Measurements from ENCODE around the gene RALGAPA2.

Gene RALGAPA2

GRCh38 chr20:20487811-20488210, 224.6 kb downstream of the RALGAPA2 start (continued):
- TF ChIP-seq TSHZ2 (CRISPR knock-in tag; IDR thresholded peaks at IDR 0.05): no peak
- TF ChIP-seq, protein P1, sequence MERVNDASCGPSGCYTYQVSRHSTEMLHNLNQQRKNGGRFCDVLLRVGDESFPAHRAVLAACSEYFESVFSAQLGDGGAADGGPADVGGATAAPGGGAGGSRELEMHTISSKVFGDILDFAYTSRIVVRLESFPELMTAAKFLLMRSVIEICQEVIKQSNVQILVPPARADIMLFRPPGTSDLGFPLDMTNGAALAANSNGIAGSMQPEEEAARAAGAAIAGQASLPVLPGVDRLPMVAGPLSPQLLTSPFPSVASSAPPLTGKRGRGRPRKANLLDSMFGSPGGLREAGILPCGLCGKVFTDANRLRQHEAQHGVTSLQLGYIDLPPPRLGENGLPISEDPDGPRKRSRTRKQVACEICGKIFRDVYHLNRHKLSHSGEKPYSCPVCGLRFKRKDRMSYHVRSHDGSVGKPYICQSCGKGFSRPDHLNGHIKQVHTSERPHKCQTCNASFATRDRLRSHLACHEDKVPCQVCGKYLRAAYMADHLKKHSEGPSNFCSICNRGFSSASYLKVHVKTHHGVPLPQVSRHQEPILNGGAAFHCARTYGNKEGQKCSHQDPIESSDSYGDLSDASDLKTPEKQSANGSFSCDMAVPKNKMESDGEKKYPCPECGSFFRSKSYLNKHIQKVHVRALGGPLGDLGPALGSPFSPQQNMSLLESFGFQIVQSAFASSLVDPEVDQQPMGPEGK (CRISPR knock-in tag; IDR thresholded peaks at IDR 0.05; ENCODE audit: borderline replicate concordance): no peak

GRCh38 chr20:20483328-20483727, 229.1 kb downstream of the RALGAPA2 start:
- ATAC-seq: no peak
- no peak for TF ChIP-seq BACH2 (CRISPR knock-in tag; IDR thresholded peaks at IDR 0.05; ENCODE audit: borderline replicate concordance)
- TF ChIP-seq ISL1 (CRISPR knock-in tag; IDR thresholded peaks at IDR 0.05): no peak
- no peak for TF ChIP-seq ARNTL (CRISPR knock-in tag; IDR thresholded peaks at IDR 0.05; ENCODE audit: borderline replicate concordance, low read depth)
- TF ChIP-seq TCF4 (CRISPR knock-in tag; IDR thresholded peaks at IDR 0.05; ENCODE audit: borderline replicate concordance): no peak
- no peak for TF ChIP-seq SNAI2 (CRISPR knock-in tag; IDR thresholded peaks at IDR 0.05)
- TF ChIP-seq TOX (CRISPR knock-in tag; IDR thresholded peaks at IDR 0.05; ENCODE audit: borderline replicate concordance): no peak
- TF ChIP-seq ZNF565 (CRISPR knock-in tag; conservative IDR thresholded peaks at IDR 0.05; ENCODE audit: low read depth): no peak
- TF ChIP-seq ZFP3 (CRISPR knock-in tag; IDR thresholded peaks at IDR 0.05): no peak
- no peak for TF ChIP-seq TSHZ2 (CRISPR knock-in tag; IDR thresholded peaks at IDR 0.05)
- TF ChIP-seq, protein P2, sequence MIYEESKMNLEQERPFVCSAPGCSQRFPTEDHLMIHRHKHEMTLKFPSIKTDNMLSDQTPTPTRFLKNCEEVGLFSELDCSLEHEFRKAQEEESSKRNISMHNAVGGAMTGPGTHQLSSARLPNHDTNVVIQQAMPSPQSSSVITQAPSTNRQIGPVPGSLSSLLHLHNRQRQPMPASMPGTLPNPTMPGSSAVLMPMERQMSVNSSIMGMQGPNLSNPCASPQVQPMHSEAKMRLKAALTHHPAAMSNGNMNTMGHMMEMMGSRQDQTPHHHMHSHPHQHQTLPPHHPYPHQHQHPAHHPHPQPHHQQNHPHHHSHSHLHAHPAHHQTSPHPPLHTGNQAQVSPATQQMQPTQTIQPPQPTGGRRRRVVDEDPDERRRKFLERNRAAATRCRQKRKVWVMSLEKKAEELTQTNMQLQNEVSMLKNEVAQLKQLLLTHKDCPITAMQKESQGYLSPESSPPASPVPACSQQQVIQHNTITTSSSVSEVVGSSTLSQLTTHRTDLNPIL (CRISPR knock-in tag; IDR thresholded peaks at IDR 0.05; ENCODE audit: low read depth): no peak
- TF ChIP-seq, protein P1 (CRISPR knock-in tag; IDR thresholded peaks at IDR 0.05; ENCODE audit: borderline replicate concordance): no peak
- no peak for TF ChIP-seq ZC3H10 (CRISPR knock-in tag; IDR thresholded peaks at IDR 0.05)
- no peak for TF ChIP-seq CSDC2 (CRISPR knock-in tag; IDR thresholded peaks at IDR 0.05)
- no peak for TF ChIP-seq RARB (CRISPR knock-in tag; IDR thresholded peaks at IDR 0.05)
- TF ChIP-seq ZNF70 (CRISPR knock-in tag; IDR thresholded peaks at IDR 0.05): no peak
- TF ChIP-seq, protein P3, sequence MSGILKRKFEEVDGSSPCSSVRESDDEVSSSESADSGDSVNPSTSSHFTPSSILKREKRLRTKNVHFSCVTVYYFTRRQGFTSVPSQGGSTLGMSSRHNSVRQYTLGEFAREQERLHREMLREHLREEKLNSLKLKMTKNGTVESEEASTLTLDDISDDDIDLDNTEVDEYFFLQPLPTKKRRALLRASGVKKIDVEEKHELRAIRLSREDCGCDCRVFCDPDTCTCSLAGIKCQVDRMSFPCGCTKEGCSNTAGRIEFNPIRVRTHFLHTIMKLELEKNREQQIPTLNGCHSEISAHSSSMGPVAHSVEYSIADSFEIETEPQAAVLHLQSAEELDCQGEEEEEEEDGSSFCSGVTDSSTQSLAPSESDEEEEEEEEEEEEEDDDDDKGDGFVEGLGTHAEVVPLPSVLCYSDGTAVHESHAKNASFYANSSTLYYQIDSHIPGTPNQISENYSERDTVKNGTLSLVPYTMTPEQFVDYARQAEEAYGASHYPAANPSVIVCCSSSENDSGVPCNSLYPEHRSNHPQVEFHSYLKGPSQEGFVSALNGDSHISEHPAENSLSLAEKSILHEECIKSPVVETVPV (CRISPR knock-in tag; IDR thresholded peaks at IDR 0.05): no peak
- no peak for TF ChIP-seq GLIS3 (CRISPR knock-in tag; IDR thresholded peaks at IDR 0.05)

DNA sequence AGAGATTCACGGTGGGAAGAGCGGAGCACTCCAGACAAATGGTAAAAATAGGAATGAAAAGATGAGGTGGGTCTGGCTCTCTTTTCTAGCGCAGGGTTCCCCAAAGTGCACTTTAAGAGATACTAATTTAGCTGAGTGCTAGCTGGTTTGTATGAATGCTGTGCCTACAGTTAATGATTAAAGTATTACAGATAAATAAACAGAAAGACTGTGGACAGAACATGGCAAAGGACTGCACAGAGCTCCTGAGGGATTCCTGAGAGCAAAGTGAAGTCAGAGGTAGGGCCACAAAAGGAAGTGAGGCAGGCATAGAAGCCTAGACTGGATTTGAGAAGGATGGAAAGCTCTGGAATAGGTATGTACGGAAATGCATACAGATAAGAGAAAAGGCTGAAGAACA, 230.0 kb downstream of the RALGAPA2 start:
- no peak for ATAC-seq
- TF ChIP-seq, protein P3 (CRISPR knock-in tag; IDR thresholded peaks at IDR 0.05): no peak
- TF ChIP-seq TSHZ2 (CRISPR knock-in tag; IDR thresholded peaks at IDR 0.05): no peak
- no peak for TF ChIP-seq ESRRG (CRISPR knock-in tag; IDR thresholded peaks at IDR 0.05)
- no peak for TF ChIP-seq ARNTL (CRISPR knock-in tag; IDR thresholded peaks at IDR 0.05; ENCODE audit: borderline replicate concordance, low read depth)
- TF ChIP-seq ISL1 (CRISPR knock-in tag; IDR thresholded peaks at IDR 0.05): no peak
- TF ChIP-seq ZNF8 (CRISPR knock-in tag; IDR thresholded peaks at IDR 0.05): no peak
